Calu3 (cell line): ENCODE data around the gene HCN2. TPM values are rescaled to one million over a fixed set of nuclear protein-coding genes. Genes with fewer than 3 reads are reported as not detected.

Experiments used
- BruUV-seq: library from RNA; stranded (reverse); fragments of 400-500 nt; replicated peaks from 2 replicates; lab custom pipeline; 2021; lab: Mats Ljungman, UMichigan
- CTCF ChIA-PET: fragments of 300-600 bp; sonication (Branson Sonifier 250); formaldehyde crosslinking; loops from one replicate; lab custom pipeline; 2022; ENCODE audit warnings: antibody characterized with exemption; lab: Charles Lee
- DNase-seq: peaks from one replicate; pipeline ENCODE4 v3.0.0; 2022
- H3K27ac Mint-ChIP-seq: one replicate; pipeline ENCODE4 v1.8.0; 2022; ENCODE audit warnings: mixed read lengths; ENCODE audit not compliant: unreplicated experiment
- H3K27me3 Mint-ChIP-seq: one replicate; pipeline ENCODE4 v1.8.0; 2022; ENCODE audit warnings: mixed read lengths; ENCODE audit not compliant: unreplicated experiment
- H3K36me3 Mint-ChIP-seq: one replicate; pipeline ENCODE4 v1.8.0; 2022; ENCODE audit warnings: mild to moderate bottlenecking, moderate library complexity, mixed read lengths; ENCODE audit not compliant: insufficient read depth, unreplicated experiment
- H3K4me1 Mint-ChIP-seq: one replicate; pipeline ENCODE4 v1.8.0; 2022; ENCODE audit warnings: mild to moderate bottlenecking, low read depth, mixed read lengths; ENCODE audit not compliant: unreplicated experiment
- H3K4me3 Mint-ChIP-seq: one replicate; pipeline ENCODE4 v1.8.0; 2022; ENCODE audit warnings: mild to moderate bottlenecking, low read depth, moderate library complexity, mixed read lengths; ENCODE audit not compliant: unreplicated experiment
- H3K9me3 Mint-ChIP-seq: one replicate; pipeline ENCODE4 v1.8.0; 2022; ENCODE audit warnings: low read depth, mixed read lengths; ENCODE audit not compliant: unreplicated experiment
- CTCF ChIP-seq: fragments of 200-600 bp; IDR thresholded peaks from one replicate; pipeline ENCODE4 v1.8.0; 2022; ENCODE audit warnings: antibody characterized with exemption; ENCODE audit not compliant: unreplicated experiment
- intact Hi-C: fragments of 100-400 bp; cut with micrococcal nuclease; formaldehyde crosslinking; loops from one replicate; pipeline ENCODE4 v1.10.0; 2022; ENCODE audit not compliant: unreplicated experiment
- total RNA-seq: library from RNA; stranded (reverse); gene quantifications from 2 replicates; pipeline ENCODE4 v1.2.3, GENCODE V29; 2022

The HCN2 gene
- total RNA-seq, 1 experiment from 2014 or later = 0.09 TPM

GRCh38 chr19:572743-573518, 16.8 kb upstream of the HCN2 start:
- H3K9me3 Mint-ChIP-seq = no peaks in the 10 kb centered on the region
- peaks cover 16% of the 10 kb centered on the region for H3K4me1 Mint-ChIP-seq
- TF ChIP-seq CTCF = no peak
- no peaks in the 10 kb centered on the region for H3K27me3 Mint-ChIP-seq
- H3K27ac Mint-ChIP-seq = peak overlapping the region; percentile 98
- peak overlapping the region; percentile 96 for H3K4me3 Mint-ChIP-seq
- TSS peak; percentile 38 for BruUV-seq
- H3K36me3 Mint-ChIP-seq = peaks cover 43% of the 10 kb centered on the region
- CTCF ChIA-PET = interaction anchor here (0.6 kb wide), 1 partner anchor 1174 kb away, joined by 3 read pairs; no protein-coding TSS in a partner anchor
- intact Hi-C loops = no loop called here
- peak; percentile 39 for DNase-seq

GRCh38 chr19:573519-573825, 16.2 kb upstream of the HCN2 start:
- TF ChIP-seq CTCF = no peak
- Mint-ChIP-seq H3K36me3 (peaks cover 43% of the 10 kb centered on the region), H3K27ac (peak overlapping the region; percentile 64), H3K4me1 (peaks cover 16% of the 10 kb centered on the region), H3K27me3 (no peaks in the 10 kb centered on the region), H3K9me3 (no peaks in the 10 kb centered on the region), H3K4me3 (peak overlapping the region; percentile 96)
- CTCF ChIA-PET = no interaction called here
- DNase-seq = no peak
- intact Hi-C loops = no loop called here
- no TSS peak for BruUV-seq

GRCh38 chr19:574658-575526, 14.8 kb upstream of the HCN2 start:
- Mint-ChIP-seq H3K27me3 (no peaks in the 10 kb centered on the region), H3K27ac (no peak overlapping the region), H3K4me1 (peaks cover 16% of the 10 kb centered on the region), H3K36me3 (peaks cover 40% of the 10 kb centered on the region), H3K9me3 (no peaks in the 10 kb centered on the region), H3K4me3 (peak overlapping the region; percentile 96)
- intact Hi-C loops = no loop called here
- no peak for TF ChIP-seq CTCF
- CTCF ChIA-PET = no interaction called here
- BruUV-seq = no TSS peak
- no peak for DNase-seq

GRCh38 chr19:575527-576506, 13.9 kb upstream of the HCN2 start:
- Mint-ChIP-seq H3K4me1 (peaks cover 16% of the 10 kb centered on the region), H3K9me3 (no peaks in the 10 kb centered on the region), H3K4me3 (peak overlapping the region; percentile 96), H3K36me3 (peaks cover 36% of the 10 kb centered on the region), H3K27me3 (no peaks in the 10 kb centered on the region), H3K27ac (no peak overlapping the region)
- no TSS peak for BruUV-seq
- no peak for DNase-seq
- CTCF ChIA-PET = interaction anchor here (0.5 to 0.6 kb wide), 2 partner anchors 20 to 36 kb away, joined by 3 to 4 read pairs; no protein-coding TSS in a partner anchor
- no peak for TF ChIP-seq CTCF
- intact Hi-C loops = no loop called here
